Subcutaneous abdominal adipose tissue (tissue), 5 donors: ENCODE measurements around the gene NLN.
"Not testable (repeated sequence)": the region's sequence is repeated elsewhere in the genome, so short reads cannot be mapped to it uniquely, and the experiment has no call there.

Experiments
- H3K27ac ChIP-seq: one replicate; pipeline ENCODE4 v1.7.0; 2013; ENCODE audit warnings: low read depth, mild to moderate bottlenecking, inconsistent platforms, low read length, moderate library complexity
- H3K27me3 ChIP-seq, 5 donors: one replicate each; pipeline ENCODE4 v1.7.0; 2013; ENCODE audit warnings: low read length in 5 of 5, inconsistent platforms in 1 of 5; ENCODE audit not compliant: control insufficient read depth in 5 of 5, insufficient read depth in 4 of 5
- H3K36me3 ChIP-seq, 5 donors: one replicate each; pipeline ENCODE4 v1.7.0; 2013; ENCODE audit warnings: low read length in 5 of 5; ENCODE audit not compliant: control insufficient read depth in 5 of 5, insufficient read depth in 5 of 5
- H3K4me1 ChIP-seq, 5 donors: one replicate each; pipeline ENCODE4 v1.7.0; 2013; ENCODE audit warnings: low read length in 5 of 5, mild to moderate bottlenecking in 3 of 5, moderate library complexity in 1 of 5; ENCODE audit not compliant: control insufficient read depth in 5 of 5, insufficient read depth in 5 of 5
- H3K4me3 ChIP-seq, 5 donors: one replicate each; pipeline ENCODE4 v1.7.0; 2013; ENCODE audit warnings: low read length in 5 of 5, low read depth in 1 of 5
- H3K9ac ChIP-seq, 5 donors: one replicate each; pipeline ENCODE4 v1.7.0; 2013; ENCODE audit warnings: low read length in 5 of 5, mild to moderate bottlenecking in 4 of 5, moderate library complexity in 3 of 5
- H3K9me3 ChIP-seq, 5 donors: one replicate each; pipeline ENCODE4 v1.7.0; 2013; ENCODE audit warnings: low read length in 5 of 5; ENCODE audit not compliant: control insufficient read depth in 5 of 5
- donor health status: healthy.
- donor health status: healthy.
- donor health status: healthy.
- donor health status: healthy.
- donor health status: healthy.

NLN gene

DNA sequence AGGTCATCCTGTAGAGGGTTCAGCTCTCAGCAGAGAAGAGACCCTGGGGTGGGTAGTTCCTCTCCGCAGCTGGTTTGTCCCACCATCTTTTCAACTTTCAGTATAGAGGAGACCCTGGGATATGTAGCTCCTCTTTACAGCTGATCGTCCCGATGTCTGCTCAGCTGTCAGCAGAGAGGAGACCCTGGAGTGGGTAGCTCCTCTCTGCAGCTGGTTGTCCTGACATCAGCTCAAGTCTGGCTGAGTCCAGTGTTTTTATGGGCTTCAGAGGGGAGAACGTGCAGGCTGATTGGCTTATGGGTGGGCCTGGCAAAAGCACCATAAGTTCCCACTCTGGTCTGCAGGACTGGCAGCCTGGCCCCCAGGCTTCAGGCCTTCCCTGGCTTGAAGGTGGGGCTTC, 80.8 kb downstream of the NLN start:
- peaks cover 7 to 21% (median 8%) of the 10 kb centered on the region in 5 donors for H3K36me3 ChIP-seq
- H3K9me3 ChIP-seq: no peaks in the 10 kb centered on the region
- H3K9ac ChIP-seq: no peak overlapping the region
- H3K4me3 ChIP-seq: no peak overlapping the region
- no peak overlapping the region for H3K27ac ChIP-seq
- peaks cover 0 to 6% (median 0%) of the 10 kb centered on the region in 5 donors for H3K4me1 ChIP-seq
- no peaks in the 10 kb centered on the region for H3K27me3 ChIP-seq

DNA sequence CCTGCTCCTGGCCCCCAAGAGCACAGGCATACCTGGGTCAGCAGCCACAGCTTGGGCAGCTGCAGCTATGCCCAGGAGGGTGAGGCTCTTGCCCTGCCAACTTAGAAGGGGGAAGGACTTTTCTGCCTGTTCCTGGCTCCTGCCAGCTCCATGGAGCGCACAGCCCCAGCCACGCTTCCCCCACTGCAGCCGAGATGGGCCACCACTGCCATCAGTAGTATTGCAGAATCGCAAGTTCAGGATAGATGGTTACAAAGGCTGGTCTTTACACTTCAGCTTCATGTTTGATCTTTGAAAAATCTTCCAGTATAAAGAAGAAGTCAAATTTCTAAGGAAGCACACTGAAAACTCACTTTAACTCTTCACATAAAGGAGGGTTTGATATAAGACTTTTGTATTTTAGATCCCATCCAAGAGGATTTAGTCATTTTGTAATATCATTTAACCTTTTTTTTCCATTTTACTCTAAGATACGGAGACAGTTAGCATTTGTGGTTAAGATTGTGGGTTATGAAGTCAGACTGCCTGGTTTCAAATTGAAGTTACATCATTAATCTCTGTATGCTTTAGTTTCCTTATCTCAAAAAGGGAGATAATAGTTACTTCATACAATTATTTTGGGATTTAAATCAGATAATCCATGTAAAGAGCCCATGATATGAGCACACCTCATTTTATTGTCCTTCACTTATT, 81.8 kb downstream of the NLN start:
- no peak overlapping the region for H3K4me3 ChIP-seq
- no peaks in the 10 kb centered on the region for H3K9me3 ChIP-seq
- peaks cover 2 to 15% (median 4%) of the 10 kb centered on the region in 5 donors for H3K36me3 ChIP-seq
- no peak overlapping the region for H3K9ac ChIP-seq
- H3K27me3 ChIP-seq: no peaks in the 10 kb centered on the region
- peaks cover 0 to 6% (median 0%) of the 10 kb centered on the region in 5 donors for H3K4me1 ChIP-seq
- no peak overlapping the region for H3K27ac ChIP-seq

DNA sequence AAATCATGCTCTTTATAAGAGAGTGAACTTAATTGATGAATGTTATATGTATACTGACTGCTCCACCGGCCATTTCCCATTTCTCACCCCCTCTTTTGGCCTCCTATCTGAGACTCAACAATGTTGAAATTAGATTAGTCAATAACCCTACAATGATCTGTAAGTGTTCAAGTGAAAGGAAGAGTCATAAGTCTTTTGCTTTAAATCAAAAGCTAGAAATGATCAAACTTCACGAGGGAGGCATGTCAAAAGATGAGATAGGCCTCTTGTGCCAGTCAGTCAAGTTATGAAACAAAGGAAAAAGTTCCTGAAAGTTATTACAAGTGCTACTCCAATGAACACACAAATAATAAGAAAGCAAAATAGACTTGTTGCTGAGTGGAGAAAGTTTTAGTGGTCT, 83.1 kb downstream of the NLN start:
- H3K4me1 ChIP-seq: peaks cover 0 to 6% (median 0%) of the 10 kb centered on the region in 5 donors
- H3K36me3 ChIP-seq: peaks cover 2 to 18% (median 11%) of the 10 kb centered on the region in 5 donors
- no peak overlapping the region for H3K9ac ChIP-seq
- H3K9me3 ChIP-seq: no peaks in the 10 kb centered on the region
- no peak overlapping the region for H3K27ac ChIP-seq
- H3K27me3 ChIP-seq: no peaks in the 10 kb centered on the region
- H3K4me3 ChIP-seq: no peak overlapping the region

DNA sequence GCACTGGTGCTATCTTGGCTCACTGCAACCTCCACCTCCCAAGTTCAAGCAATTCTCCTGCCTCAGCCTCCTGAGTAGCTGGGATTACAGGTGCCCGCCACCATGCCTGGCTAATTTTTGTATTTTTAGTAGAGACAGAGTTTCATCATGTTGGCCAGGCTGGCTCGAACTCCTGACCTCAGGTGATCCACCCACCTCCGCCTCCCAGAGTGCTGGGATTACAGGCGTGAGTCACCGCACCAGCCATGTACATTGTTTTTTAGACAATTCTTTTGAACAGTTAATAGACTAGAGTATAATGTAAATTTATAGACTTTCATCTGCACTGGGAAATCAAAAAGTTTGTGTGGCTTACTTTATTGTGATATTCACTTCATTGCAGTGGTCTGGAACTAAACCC, 85.5 kb downstream of the NLN start:
- H3K4me1 ChIP-seq, H3K4me3 ChIP-seq, H3K27me3 ChIP-seq, H3K9ac ChIP-seq, H3K9me3 ChIP-seq, H3K27ac ChIP-seq: not testable (repeated sequence)
- peaks cover 0 to 20% (median 18%) of the 10 kb centered on the region in 5 donors for H3K36me3 ChIP-seq

DNA sequence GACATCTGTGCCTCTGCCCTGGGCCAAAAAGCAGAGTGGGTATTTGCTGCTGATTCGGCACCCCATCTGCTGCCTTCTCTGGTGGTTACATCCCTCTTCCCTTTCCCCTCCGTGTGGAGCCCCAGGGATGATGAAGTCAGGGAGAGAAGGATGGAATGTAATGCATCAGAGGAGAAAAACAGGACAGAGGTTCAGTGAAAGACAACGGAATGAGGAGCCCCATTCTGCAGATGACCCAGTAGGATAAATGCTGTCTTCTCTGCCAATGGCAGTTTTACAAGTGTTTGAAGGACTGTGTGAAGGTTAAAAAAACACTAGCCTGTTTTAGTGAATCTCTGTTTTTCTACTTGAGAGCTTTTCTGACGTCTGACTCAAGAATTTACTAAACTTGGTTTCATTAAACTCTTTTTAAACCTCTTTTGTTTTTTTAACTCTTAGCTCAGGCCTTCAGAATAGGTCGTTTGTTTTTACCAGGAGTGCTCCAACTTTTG, 86.3 kb downstream of the NLN start:
- no peaks in the 10 kb centered on the region for H3K9me3 ChIP-seq
- H3K9ac ChIP-seq: no peak overlapping the region
- no peak overlapping the region for H3K27ac ChIP-seq

DNA sequence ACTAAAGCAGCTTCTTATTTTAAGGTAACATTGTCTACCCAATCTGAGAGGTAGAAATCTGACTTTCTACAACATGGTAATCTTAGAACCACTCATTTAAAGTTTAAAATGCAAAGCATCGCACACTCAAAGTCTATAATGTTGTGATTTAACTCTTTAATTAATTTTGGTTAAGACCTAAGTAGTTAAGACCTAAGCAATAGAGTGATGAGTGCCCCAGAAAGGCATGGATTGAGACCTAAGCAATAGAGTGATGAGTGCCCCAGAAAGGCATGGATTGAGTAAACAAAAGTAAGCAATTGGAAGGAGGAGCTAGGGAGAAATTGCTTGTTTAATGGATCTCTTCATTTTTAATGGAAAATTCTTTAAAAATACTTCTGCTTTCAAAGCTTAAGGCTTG, 86.8 kb downstream of the NLN start:
- no peaks in the 10 kb centered on the region for H3K9me3 ChIP-seq
- no peak overlapping the region for H3K27ac ChIP-seq
- no peak overlapping the region for H3K9ac ChIP-seq
- peaks cover 2 to 28% (median 22%) of the 10 kb centered on the region in 5 donors for H3K36me3 ChIP-seq
- H3K27me3 ChIP-seq: no peaks in the 10 kb centered on the region
- H3K4me3 ChIP-seq: no peak overlapping the region
- H3K4me1 ChIP-seq: peaks cover 0 to 6% (median 0%) of the 10 kb centered on the region in 5 donors

More for the DNA sequence above, 86.3 kb downstream of the NLN start:
- H3K4me1 ChIP-seq: peaks cover 0 to 6% (median 0%) of the 10 kb centered on the region in 5 donors
- H3K27me3 ChIP-seq: no peaks in the 10 kb centered on the region
- peaks cover 2 to 23% (median 20%) of the 10 kb centered on the region in 5 donors for H3K36me3 ChIP-seq
- H3K4me3 ChIP-seq: no peak overlapping the region

DNA sequence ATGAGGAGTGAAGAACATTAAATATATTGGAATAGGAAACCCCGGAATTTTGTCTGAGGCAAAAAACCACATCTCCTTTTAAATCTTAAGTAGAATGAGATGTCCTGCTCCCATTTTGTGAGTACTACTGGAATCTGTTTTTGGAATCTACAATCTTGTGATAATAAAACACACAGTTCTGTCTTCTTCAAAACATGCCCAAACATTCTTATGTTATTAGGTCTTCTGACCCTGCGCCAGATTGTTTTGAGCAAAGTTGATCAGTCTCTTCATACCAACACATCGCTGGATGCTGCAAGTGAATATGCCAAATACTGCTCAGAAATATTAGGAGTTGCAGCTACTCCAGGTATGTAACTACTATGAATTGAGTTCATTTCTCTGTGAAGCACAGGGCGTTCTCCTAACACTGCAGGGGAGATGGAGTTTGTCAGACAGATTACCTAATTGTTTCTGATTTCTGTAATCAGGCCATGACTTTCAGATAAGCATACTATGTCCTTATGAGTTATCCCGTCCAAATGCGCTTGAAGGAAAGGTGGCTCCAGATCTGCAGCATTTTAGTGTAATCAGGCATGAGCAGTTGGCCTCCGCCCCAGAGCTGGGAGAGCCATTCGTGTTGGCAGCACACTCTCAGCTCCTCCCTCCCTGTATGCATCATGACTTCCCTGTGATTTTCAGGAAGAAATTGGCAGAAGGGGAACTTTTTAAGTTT, 88.0 kb downstream of the NLN start:
- H3K4me1 ChIP-seq: peaks cover 0 to 6% (median 0%) of the 10 kb centered on the region in 5 donors

DNA sequence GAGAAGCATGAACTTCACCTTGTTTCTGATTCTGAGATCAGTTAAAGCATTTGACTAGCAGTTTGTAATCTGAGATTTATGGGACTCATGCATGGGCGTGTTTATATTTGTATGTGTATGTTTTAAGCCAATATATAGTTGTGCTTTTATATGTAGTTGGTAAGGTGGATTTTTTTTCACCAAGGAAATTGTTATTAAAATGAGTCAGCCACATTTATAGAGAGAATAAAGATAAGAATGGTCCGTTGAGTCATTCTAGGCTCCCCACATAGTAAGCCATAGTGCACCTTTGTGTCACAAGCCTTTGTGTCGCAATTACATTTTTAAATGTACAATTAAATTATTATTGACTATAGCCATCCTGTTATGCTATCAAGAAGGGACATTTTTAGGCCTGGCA, 89.0 kb downstream of the NLN start:
- Histone ChIP-seq H3K27ac (no peak overlapping the region), H3K4me3 (no peak overlapping the region), H3K4me1 (peaks cover 0 to 6% (median 0%) of the 10 kb centered on the region in 5 donors), H3K9ac (no peak overlapping the region), H3K9me3 (no peaks in the 10 kb centered on the region), H3K36me3 (peaks cover 0 to 30% (median 16%) of the 10 kb centered on the region in 5 donors), H3K27me3 (no peaks in the 10 kb centered on the region)

More for the DNA sequence above, 88.0 kb downstream of the NLN start:
- H3K27me3 ChIP-seq: no peaks in the 10 kb centered on the region
- no peak overlapping the region for H3K4me3 ChIP-seq
- no peak overlapping the region for H3K27ac ChIP-seq
- no peak overlapping the region for H3K9ac ChIP-seq
- H3K36me3 ChIP-seq: peaks cover 0 to 33% (median 23%) of the 10 kb centered on the region in 5 donors
- H3K9me3 ChIP-seq: no peaks in the 10 kb centered on the region

DNA sequence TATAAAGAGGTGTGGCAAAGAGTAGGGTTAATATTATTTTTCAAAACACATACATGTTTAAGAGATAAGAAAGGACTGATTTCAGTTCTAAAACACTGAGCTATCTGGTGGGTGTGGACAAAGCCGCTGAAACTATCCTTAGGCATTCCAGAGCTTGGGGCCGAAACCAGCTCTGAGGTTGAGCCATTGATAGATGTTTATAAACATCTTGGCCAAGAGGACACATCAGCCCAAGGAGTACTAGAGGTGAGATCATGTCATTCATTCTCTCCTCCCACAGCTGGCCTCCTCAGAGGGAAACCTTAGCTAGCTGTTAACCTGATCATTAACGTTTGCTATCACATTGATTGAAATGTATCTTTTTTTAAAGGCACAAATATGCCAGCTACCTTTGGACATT, 89.9 kb downstream of the NLN start:
- Histone ChIP-seq H3K36me3 (peaks cover 0 to 33% (median 14%) of the 10 kb centered on the region in 5 donors), H3K9me3 (no peaks in the 10 kb centered on the region), H3K27me3 (no peaks in the 10 kb centered on the region), H3K4me3 (no peak overlapping the region), H3K27ac (no peak overlapping the region), H3K4me1 (peaks cover 0 to 6% (median 0%) of the 10 kb centered on the region in 5 donors), H3K9ac (no peak overlapping the region)

DNA sequence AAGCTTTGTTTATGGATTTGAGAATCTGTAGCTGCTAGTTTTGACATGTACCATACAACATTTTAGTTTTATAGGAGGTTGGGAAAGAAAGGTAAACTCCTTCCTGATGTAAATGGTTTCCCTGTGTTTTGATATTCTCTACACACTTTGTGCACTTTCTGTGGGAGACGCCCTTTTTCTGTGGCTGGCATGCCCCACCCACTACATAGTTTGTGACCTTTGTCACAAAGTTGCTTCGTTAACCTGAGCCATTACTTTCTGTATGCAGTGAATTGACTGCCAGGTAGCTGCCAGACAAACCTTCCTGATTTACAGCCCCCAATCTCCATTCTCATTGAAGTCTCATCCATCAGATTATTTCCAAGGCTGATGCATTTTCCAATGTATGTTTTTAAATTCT, 90.6 kb downstream of the NLN start:
- H3K4me1 ChIP-seq: peaks cover 0 to 6% (median 0%) of the 10 kb centered on the region in 5 donors
- peaks cover 0 to 33% (median 14%) of the 10 kb centered on the region in 5 donors for H3K36me3 ChIP-seq
- no peak overlapping the region for H3K9ac ChIP-seq
- H3K4me3 ChIP-seq: no peak overlapping the region
- H3K27ac ChIP-seq: no peak overlapping the region
- H3K9me3 ChIP-seq: no peaks in the 10 kb centered on the region
- no peaks in the 10 kb centered on the region for H3K27me3 ChIP-seq
